Spinal cord (tissue), 10 donors: ENCODE measurements around the gene NRDC. TPM values are rescaled to one million over a fixed set of nuclear protein-coding genes. Genes with fewer than 3 reads are reported as not detected.
"Not testable (repeated sequence)": the region's sequence is repeated elsewhere in the genome, so short reads cannot be mapped to it uniquely, and the experiment has no call there.

Experiments used
- DNase-seq, 6 donors: peaks; one replicate each; pipeline versions ENCODE4 v3.0.0 to v3.0.0-alpha.2; 2013 to 2015; ENCODE audit warnings: low spot score in 6 of 6, low read depth in 4 of 6
- H3K27ac ChIP-seq: one replicate; pipeline ENCODE4 v1.5.1; 2013; ENCODE audit warnings: low read depth, low read length, control low read depth
- H3K27me3 ChIP-seq: one replicate; pipeline ENCODE4 v1.6.1; 2013; ENCODE audit warnings: low read length; ENCODE audit not compliant: control insufficient read depth, insufficient read depth
- H3K36me3 ChIP-seq: one replicate; pipeline ENCODE4 v1.6.1; 2013; ENCODE audit warnings: low read length; ENCODE audit not compliant: control insufficient read depth, insufficient read depth
- H3K4me1 ChIP-seq: one replicate; pipeline ENCODE4 v1.6.1; 2013; ENCODE audit warnings: low read length; ENCODE audit not compliant: control insufficient read depth, insufficient read depth
- H3K4me3 ChIP-seq: one replicate; pipeline ENCODE4 v1.5.1; 2013; ENCODE audit warnings: low read depth, low read length, control low read depth
- H3K9me3 ChIP-seq: one replicate; pipeline ENCODE4 v1.6.1; 2013; ENCODE audit warnings: low read length; ENCODE audit not compliant: control insufficient read depth, insufficient read depth
- WGBS: methylation state at CpG from one replicate; pipeline ENCODE4 v1.1.5; 2013; ENCODE audit warnings: missing lambda C conversion rate; ENCODE audit not compliant: insufficient coverage; 5-methylcytosine and 5-hydroxymethylcytosine counted together
- polyA plus RNA-seq, 2 donors: library from polyadenylated mRNA; unstranded; fragments of 120-200 nt; gene quantifications; one replicate each; pipeline ENCODE4 v1.2.1, GENCODE V29; 2013; ENCODE audit not compliant: insufficient read length in 2 of 2
- total RNA-seq, 2 donors: library from RNA; depleted of rRNA in 1 of 2; stranded (reverse); fragments of 120-200 nt in 1 of 2; fragments of >200 nt in 1 of 2; gene quantifications; one replicate each; pipeline versions ENCODE4 v1.2.3 to v1.2.4, GENCODE V29; 2013 to 2014
- donor health status: healthy.

NRDC gene
- total and polyA plus RNA-seq, 4 donors: 89.3 to 146 (median 109) TPM

GRCh38 chr1:51833700-51834099, 44.8 kb downstream of the NRDC start:
- Histone ChIP-seq H3K27me3 (no peaks in the 10 kb centered on the region), H3K36me3 (peaks cover 12% of the 10 kb centered on the region), H3K4me3 (no peak overlapping the region), H3K4me1 (no peaks in the 10 kb centered on the region), H3K9me3 (no peaks in the 10 kb centered on the region), H3K27ac (no peak overlapping the region)
- WGBS: 100% methylated on average over 2 of the region's 2 CpGs
- no peak for DNase-seq

GRCh38 chr1:51829058-51829457, 49.5 kb downstream of the NRDC start:
- Histone ChIP-seq H3K9me3 (no peaks in the 10 kb centered on the region), H3K36me3 (peaks cover 6% of the 10 kb centered on the region), H3K4me3 (no peak overlapping the region), H3K27me3 (no peaks in the 10 kb centered on the region), H3K4me1 (no peaks in the 10 kb centered on the region), H3K27ac (no peak overlapping the region)
- WGBS: 67% methylated on average over 1 of the region's 2 CpGs
- no peak for DNase-seq

DNA sequence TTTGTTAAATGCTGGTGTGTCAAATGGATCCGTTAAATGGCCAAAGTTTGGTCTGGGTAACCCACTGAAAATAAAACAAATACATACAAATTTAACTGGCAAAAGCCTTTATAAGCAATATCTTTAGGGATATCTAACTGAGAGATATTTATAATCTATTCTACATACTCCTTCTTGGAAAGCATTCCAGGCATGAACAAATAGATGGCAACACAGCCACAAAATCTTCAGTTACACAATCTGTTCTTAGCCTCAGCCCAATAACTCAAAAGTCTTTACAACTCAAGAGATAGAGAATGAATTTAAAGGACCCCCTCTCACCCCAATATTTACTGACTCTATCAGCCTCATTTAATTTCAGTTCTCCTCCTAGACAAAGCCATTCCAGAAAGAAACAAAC, 58.7 kb downstream of the NRDC start:
- no peaks in the 10 kb centered on the region for H3K27me3 ChIP-seq
- H3K27ac ChIP-seq: no peak overlapping the region
- H3K4me3 ChIP-seq: no peak overlapping the region
- H3K4me1 ChIP-seq: no peaks in the 10 kb centered on the region
- DNase-seq: no peak
- no peaks in the 10 kb centered on the region for H3K9me3 ChIP-seq
- H3K36me3 ChIP-seq: peaks cover 3% of the 10 kb centered on the region
- no CpG with 5 or more reads among the region's 1 CpG for WGBS

DNA sequence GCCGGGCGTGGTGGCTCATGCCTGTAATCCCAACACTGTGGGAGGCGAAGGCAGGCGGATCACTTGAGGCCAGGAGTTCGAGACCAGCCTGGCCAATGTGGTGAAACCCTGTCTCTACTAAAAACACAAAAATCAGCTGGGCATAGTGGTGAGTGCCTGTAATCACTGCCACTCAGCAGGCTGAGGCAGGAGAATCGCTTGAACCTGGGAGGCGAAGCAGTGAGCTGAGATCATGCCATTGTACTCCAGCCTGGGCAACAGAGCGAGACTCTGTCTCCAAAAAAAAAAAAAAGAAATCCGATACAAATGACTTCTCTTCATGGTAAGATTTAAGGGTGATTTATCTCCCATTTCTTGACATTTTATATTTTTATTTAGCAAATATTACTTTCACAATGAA, 59.5 kb downstream of the NRDC start:
- not testable (repeated sequence) for H3K36me3 ChIP-seq, DNase-seq

GRCh38 chr1:51818487-51818886, 60.0 kb downstream of the NRDC start:
- Histone ChIP-seq H3K36me3 (peaks cover 3% of the 10 kb centered on the region), H3K4me1 (no peaks in the 10 kb centered on the region), H3K27me3 (no peaks in the 10 kb centered on the region), H3K9me3 (no peaks in the 10 kb centered on the region), H3K27ac (no peak overlapping the region), H3K4me3 (no peak overlapping the region)
- no peak for DNase-seq
- WGBS: 60% methylated on average over 2 of the region's 3 CpGs

More for the DNA sequence above, 59.5 kb downstream of the NRDC start:
- not testable (repeated sequence) for H3K4me1 ChIP-seq, H3K9me3 ChIP-seq, H3K27ac ChIP-seq, H3K27me3 ChIP-seq, H3K4me3 ChIP-seq
- WGBS: no CpG with 5 or more reads among the region's 9 CpGs

DNA sequence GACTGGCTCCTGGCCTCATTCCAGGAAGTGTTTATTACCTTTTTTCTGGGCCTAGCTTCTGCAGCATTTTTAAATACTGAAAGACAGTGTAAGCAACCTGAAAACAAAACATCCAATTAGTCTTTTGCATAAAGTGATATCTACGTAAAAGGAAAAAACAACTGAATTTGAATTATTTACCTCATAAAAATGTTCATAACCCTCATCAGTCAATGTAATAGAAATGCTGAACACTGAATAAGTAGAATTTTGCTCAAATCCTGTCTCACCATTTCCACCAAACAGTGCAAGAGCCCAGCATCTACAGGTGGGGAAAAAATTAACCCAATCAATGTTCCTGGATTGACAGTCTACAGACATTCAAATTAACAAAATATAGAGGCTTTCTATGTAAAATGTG, 64.0 kb downstream of the NRDC start:
- Histone ChIP-seq H3K36me3 (peaks cover 12% of the 10 kb centered on the region), H3K9me3 (no peaks in the 10 kb centered on the region), H3K27ac (no peak overlapping the region), H3K27me3 (no peaks in the 10 kb centered on the region), H3K4me3 (no peak overlapping the region), H3K4me1 (no peaks in the 10 kb centered on the region)
- WGBS: no CpG with 5 or more reads among the region's 1 CpG
- DNase-seq: no peak

GRCh38 chr1:51799372-51799771, 79.2 kb downstream of the NRDC start:
- DNase-seq: no peak
- Histone ChIP-seq H3K27ac (no peak overlapping the region), H3K36me3 (peaks cover 21% of the 10 kb centered on the region), H3K9me3 (no peaks in the 10 kb centered on the region), H3K4me1 (no peaks in the 10 kb centered on the region), H3K27me3 (no peaks in the 10 kb centered on the region), H3K4me3 (no peak overlapping the region)
- 100% methylated on average over 1 of the region's 2 CpGs for WGBS

DNA sequence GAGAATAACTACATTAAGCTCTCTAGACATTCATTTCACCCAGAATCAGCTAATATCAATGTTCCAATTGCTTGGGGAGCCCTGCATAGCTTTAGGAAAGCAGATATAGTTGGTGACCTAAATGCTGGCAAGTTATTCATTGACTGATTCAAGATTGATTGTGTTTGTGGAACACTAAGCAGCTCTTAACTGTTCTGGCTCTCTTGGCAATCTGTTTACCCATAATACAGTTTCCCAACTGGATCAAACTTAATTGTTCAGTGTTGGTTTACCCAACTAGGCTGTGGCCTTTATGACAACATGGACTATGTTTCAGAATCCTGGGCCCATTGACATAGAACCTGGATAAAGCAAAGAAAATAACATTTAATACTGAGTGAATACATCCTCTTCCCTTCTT, 83.7 kb downstream of the NRDC start:
- Histone ChIP-seq H3K27ac (no peak overlapping the region), H3K4me1 (no peaks in the 10 kb centered on the region), H3K36me3 (peaks cover 32% of the 10 kb centered on the region), H3K27me3 (no peaks in the 10 kb centered on the region), H3K4me3 (no peak overlapping the region), H3K9me3 (no peaks in the 10 kb centered on the region)
- no peak for DNase-seq

DNA sequence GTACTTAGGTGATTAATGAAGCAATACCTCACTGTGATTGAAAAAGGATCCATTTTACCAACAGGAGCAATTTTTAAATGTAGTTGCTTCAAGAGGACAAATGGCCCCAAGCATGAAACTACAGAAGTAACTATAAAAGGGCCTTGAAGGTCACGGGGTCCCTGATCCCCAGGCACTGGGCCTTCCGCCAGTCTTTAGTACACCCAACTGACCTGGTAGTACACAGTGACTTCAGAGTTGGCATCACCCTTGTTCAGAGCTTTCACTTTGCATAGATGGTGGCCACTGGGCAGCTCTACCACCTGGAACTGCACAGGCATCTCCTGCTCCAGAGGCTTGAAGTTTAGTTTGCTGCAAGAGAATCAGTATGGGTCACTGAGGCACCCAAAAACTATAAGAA, 84.3 kb downstream of the NRDC start:
- H3K36me3 ChIP-seq: peaks cover 28% of the 10 kb centered on the region
- no peak for DNase-seq
- H3K9me3 ChIP-seq: no peaks in the 10 kb centered on the region
- H3K4me1 ChIP-seq: no peaks in the 10 kb centered on the region
- no peak overlapping the region for H3K4me3 ChIP-seq
- H3K27ac ChIP-seq: no peak overlapping the region
- 100% methylated on average over 2 of the region's 2 CpGs for WGBS
- H3K27me3 ChIP-seq: no peaks in the 10 kb centered on the region

DNA sequence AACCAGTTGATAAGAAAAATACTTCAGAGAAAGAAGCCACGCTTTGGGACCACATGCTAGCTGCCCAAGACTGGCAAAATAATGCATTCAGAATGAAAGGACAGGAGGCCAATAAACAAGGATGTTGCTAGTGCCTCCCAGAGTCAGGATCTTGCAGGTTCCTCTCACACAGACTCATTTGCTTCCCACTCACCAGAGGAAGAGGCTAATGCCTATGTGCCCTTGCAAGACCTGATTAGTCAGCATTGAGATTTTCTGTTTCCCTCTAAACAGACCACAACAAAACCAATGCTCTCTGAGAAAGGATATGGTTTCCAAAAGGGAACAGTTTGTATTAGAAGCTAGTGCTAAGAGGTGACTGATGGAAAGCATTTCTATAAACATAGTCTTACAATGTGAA, 85.7 kb downstream of the NRDC start:
- 75% methylated on average over 1 of the region's 1 CpG for WGBS
- Histone ChIP-seq H3K9me3 (no peaks in the 10 kb centered on the region), H3K4me1 (no peaks in the 10 kb centered on the region), H3K27me3 (no peaks in the 10 kb centered on the region), H3K4me3 (no peak overlapping the region), H3K27ac (no peak overlapping the region), H3K36me3 (peaks cover 26% of the 10 kb centered on the region)
- no peak for DNase-seq
